H1 (cell line): Measurements from ENCODE around the gene SLC35G6. TPM values are rescaled to one million over a fixed set of nuclear protein-coding genes. Genes with fewer than 3 reads are reported as not detected.

Experiments
- CTCF ChIA-PET: fragments of 300-600 bp; sonication (Branson Sonifier 250); formaldehyde crosslinking; loops from one replicate; lab custom pipeline; 2021; ENCODE audit not compliant: partially characterized antibody; lab: Charles Lee
- POLR2A ChIA-PET: fragments of 300-600 bp; sonication (Branson Sonifier 250); formaldehyde crosslinking; loops from one replicate; lab custom pipeline; 2021; ENCODE audit warnings: inconsistent platforms; ENCODE audit not compliant: partially characterized antibody; lab: Charles Lee
- DNase-seq, 2 experiments: peaks; one replicate each; pipeline versions ENCODE4 v3.0.0 to v3.0.0-alpha.2; 2010 to 2022; ENCODE audit warnings: low spot score in 2 of 2, low read depth in 1 of 2, mixed read lengths in 1 of 2
- FAIRE-seq: peaks from 2 replicates; lab custom pipeline; 2011; peaks lifted over from hg19 to GRCh38; lab: Jason Lieb, UNC
- H2AFZ ChIP-seq: 2 replicates; pipeline ENCODE4 v1.8.1; 2012; ENCODE audit warnings: low read length, inconsistent platforms
- H2AK5ac ChIP-seq: 2 replicates; pipeline ENCODE4 v1.6.1; 2013; ENCODE audit warnings: low read depth, low read length
- H2BK120ac ChIP-seq: replicated peaks from 2 replicates; pipeline ENCODE3; 2013; ENCODE audit warnings: low read depth, low read length, inconsistent platforms
- H2BK12ac ChIP-seq: 2 replicates; pipeline ENCODE4 v1.6.1; 2013; ENCODE audit warnings: low read depth, low read length
- H2BK15ac ChIP-seq: 2 replicates; pipeline ENCODE4 v1.6.1; 2013; ENCODE audit warnings: low read length
- H2BK20ac ChIP-seq: 2 replicates; pipeline ENCODE4 v1.6.1; 2013; ENCODE audit warnings: low read length
- H2BK5ac ChIP-seq: 2 replicates; pipeline ENCODE4 v1.6.1; 2013; ENCODE audit warnings: low read depth, low read length
- H3K14ac ChIP-seq: 2 replicates; pipeline ENCODE4 v1.6.1; 2013; ENCODE audit warnings: inconsistent platforms; ENCODE audit not compliant: insufficient read length
- H3K18ac ChIP-seq: 2 replicates; pipeline ENCODE4 v1.6.1; 2013; ENCODE audit warnings: low read length; ENCODE audit errors: extremely low read depth
- H3K23ac ChIP-seq: 2 replicates; pipeline ENCODE4 v1.6.1; 2013; ENCODE audit warnings: inconsistent platforms; ENCODE audit not compliant: insufficient read length
- H3K23me2 ChIP-seq: 2 replicates; pipeline ENCODE4 v1.6.1; 2013; ENCODE audit warnings: low read depth, low read length
- H3K27ac ChIP-seq: 2 replicates; pipeline ENCODE4 v1.6.1; 2011; ENCODE audit warnings: low read depth, low read length, inconsistent platforms
- H3K27me3 ChIP-seq, 4 experiments: replicated peaks in 1 of 4; 1 replicate in 1 of 4; 2 replicates in 3 of 4; pipeline versions ENCODE4 v1.6.1 to v1.8.1; 2011 to 2013; ENCODE audit warnings: low read length in 3 of 4, mild to moderate bottlenecking in 3 of 4, inconsistent platforms in 2 of 4, mixed read lengths in 2 of 4, moderate library complexity in 1 of 4; ENCODE audit not compliant: control insufficient read depth in 3 of 4, insufficient read depth in 3 of 4; ENCODE audit errors: extremely low read depth in 1 of 4
- H3K36me3 ChIP-seq, 4 experiments: 2 replicates each; pipeline versions ENCODE4 v1.6.1 to v1.8.1; 2011 to 2013; ENCODE audit warnings: mild to moderate bottlenecking in 4 of 4, low read length in 3 of 4, moderate library complexity in 2 of 4, control low read depth in 1 of 4, inconsistent platforms in 1 of 4; ENCODE audit not compliant: insufficient read depth in 4 of 4, control insufficient read depth in 2 of 4
- H3K4ac ChIP-seq: replicated peaks from 2 replicates; pipeline ENCODE3; 2013; ENCODE audit warnings: low read length, low read depth, mixed read lengths, inconsistent platforms; ENCODE audit not compliant: insufficient read length
- H3K4me1 ChIP-seq, 4 experiments: replicated peaks in 1 of 4; 1 replicate in 1 of 4; 2 replicates in 3 of 4; pipeline versions ENCODE4 v1.6.1 to v1.8.1; 2011 to 2013; ENCODE audit warnings: low read length in 3 of 4, inconsistent platforms in 2 of 4, mixed read lengths in 1 of 4; ENCODE audit not compliant: insufficient read depth in 4 of 4, control insufficient read depth in 3 of 4
- H3K4me2 ChIP-seq, 2 experiments: 2 replicates each; pipeline versions ENCODE4 v1.6.1 to v1.8.1; 2011 to 2013; ENCODE audit warnings: low read depth in 2 of 2, low read length in 2 of 2, control low read depth in 1 of 2, inconsistent platforms in 1 of 2, mild to moderate bottlenecking in 1 of 2; ENCODE audit not compliant: insufficient read depth in 1 of 2
- H3K4me3 ChIP-seq, 4 experiments: fragments of 200-600, 300-600 bp in 1 of 4; sonication (generic), shearing (Covaris generic), sonication (Bioruptor Twin) in 1 of 4; 2 replicates each; pipeline versions ENCODE4 v1.5.1 to v1.8.1; 2011 to 2016; ENCODE audit warnings: low read length in 4 of 4, low read depth in 3 of 4, control low read depth in 2 of 4, inconsistent platforms in 2 of 4, mild to moderate bottlenecking in 2 of 4, mixed read lengths in 1 of 4, moderate library complexity in 1 of 4; ENCODE audit not compliant: insufficient read depth in 2 of 4; ENCODE audit errors: extremely low read depth in 1 of 4
- H3K56ac ChIP-seq: replicated peaks from 2 replicates; pipeline ENCODE3; 2013; ENCODE audit warnings: low read depth, mild to moderate bottlenecking, mixed read lengths, low read length, inconsistent platforms; ENCODE audit not compliant: insufficient read length
- H3K79me1 ChIP-seq: 2 replicates; pipeline ENCODE4 v1.6.1; 2013; ENCODE audit warnings: low read depth, low read length, control low read depth
- H3K79me2 ChIP-seq, 2 experiments: 2 replicates each; pipeline versions ENCODE4 v1.6.1 to v1.8.1; 2012 to 2013; ENCODE audit warnings: low read length in 2 of 2, mild to moderate bottlenecking in 2 of 2, inconsistent platforms in 1 of 2; ENCODE audit not compliant: insufficient read depth in 2 of 2, control insufficient read depth in 1 of 2
- H3K9ac ChIP-seq, 4 experiments: replicated peaks in 1 of 4; 1 replicate in 1 of 4; 2 replicates in 3 of 4; pipeline versions ENCODE4 v1.6.1 to v1.8.1; 2011 to 2013; ENCODE audit warnings: low read depth in 3 of 4, low read length in 3 of 4, control low read depth in 2 of 4, mild to moderate bottlenecking in 2 of 4, moderate library complexity in 2 of 4, inconsistent platforms in 1 of 4; ENCODE audit errors: extremely low read depth in 1 of 4
- H3K9me3 ChIP-seq, 2 experiments: 2 replicates each; pipeline versions ENCODE4 v1.6.1 to v1.8.1; 2012 to 2013; ENCODE audit warnings: mild to moderate bottlenecking in 2 of 2, moderate library complexity in 2 of 2, control low read depth in 1 of 2, inconsistent platforms in 1 of 2, low read depth in 1 of 2, low read length in 1 of 2, mixed read lengths in 1 of 2; ENCODE audit not compliant: insufficient read depth in 2 of 2
- H4K20me1 ChIP-seq, 2 experiments: replicated peaks in 1 of 2; 2 replicates each; pipeline versions ENCODE3 to v1.8.1; 2011 to 2013; ENCODE audit warnings: inconsistent platforms in 2 of 2, low read length in 2 of 2, mild to moderate bottlenecking in 1 of 2; ENCODE audit not compliant: insufficient read depth in 2 of 2, control insufficient read depth in 1 of 2
- H4K5ac ChIP-seq: 2 replicates; pipeline ENCODE4 v1.6.1; 2013; ENCODE audit warnings: low read length, low read depth, mixed read lengths, inconsistent platforms; ENCODE audit not compliant: insufficient read length
- H4K8ac ChIP-seq: 2 replicates; pipeline ENCODE4 v1.8.0; 2013; ENCODE audit warnings: mild to moderate bottlenecking, moderate library complexity, low read length, inconsistent platforms; ENCODE audit not compliant: insufficient read depth; ENCODE audit errors: extremely low read depth
- H4K91ac ChIP-seq: replicated peaks from 2 replicates; pipeline ENCODE3; 2013; ENCODE audit warnings: low read length, mixed read lengths, inconsistent platforms; ENCODE audit not compliant: insufficient read length
- ASH2L ChIP-seq: fragments of 200-600, 300-600 bp; sonication (generic); IDR thresholded peaks from one replicate; pipeline ENCODE4 v1.7.1; 2017; ENCODE audit warnings: low read length
- CBX5 ChIP-seq: fragments of 300-800, 300-1000 bp; sonication (generic); IDR thresholded peaks from 2 replicates; pipeline ENCODE4 v1.7.1; 2016; ENCODE audit warnings: antibody characterized with exemption, low read length, low read depth
- CBX8 ChIP-seq: fragments of 300-800, 300-1000 bp; sonication (generic); IDR thresholded peaks from 2 replicates; pipeline ENCODE4 v1.7.1; 2016; ENCODE audit warnings: low read depth, low read length, borderline replicate concordance
- EGR1 ChIP-seq: IDR thresholded peaks from 2 replicates; pipeline ENCODE4 v1.6.1; 2011; ENCODE audit warnings: low read depth, low read length, borderline replicate concordance
- FOSL1 ChIP-seq: IDR thresholded peaks from 2 replicates; pipeline ENCODE4 v1.6.1; 2011; ENCODE audit warnings: mild to moderate bottlenecking, low read depth, low read length, moderate library complexity; ENCODE audit not compliant: insufficient read depth
- MAFK ChIP-seq: IDR thresholded peaks from 2 replicates; pipeline ENCODE4 v1.6.1; 2012; ENCODE audit warnings: low read depth, mild to moderate bottlenecking, improper control_type of control experiment, low read length
- NANOG ChIP-seq: IDR thresholded peaks from 2 replicates; pipeline ENCODE4 v1.6.1; 2011; ENCODE audit warnings: low read length, low read depth, mild to moderate bottlenecking, inconsistent platforms; ENCODE audit not compliant: insufficient read depth, poor library complexity, severe bottlenecking
- NRF1 ChIP-seq: IDR thresholded peaks from 2 replicates; pipeline ENCODE4 v1.6.1; 2011; ENCODE audit warnings: mild to moderate bottlenecking, low read depth, low read length, improper control_type of control experiment
- RFX5 ChIP-seq: IDR thresholded peaks from 2 replicates; pipeline ENCODE4 v1.6.1; 2011; ENCODE audit warnings: low read depth, low read length, improper control_type of control experiment, borderline replicate concordance
- SAP30 ChIP-seq: fragments of 300-600 bp; sonication (generic); IDR thresholded peaks from 2 replicates; pipeline ENCODE4 v1.7.1; 2012; ENCODE audit warnings: low read length, moderate library complexity, mild to moderate bottlenecking, inconsistent platforms; ENCODE audit not compliant: insufficient read depth, insufficient replicate concordance
- SIN3A ChIP-seq, 2 experiments: IDR thresholded peaks in 1 of 2; conservative IDR thresholded peaks in 1 of 2; 2 replicates each; pipeline ENCODE4 v1.6.1; 2011 to 2012; ENCODE audit warnings: low read length in 2 of 2, improper control_type of control experiment in 1 of 2, low read depth in 1 of 2, mild to moderate bottlenecking in 1 of 2
- SIRT6 ChIP-seq: IDR thresholded peaks from one replicate; pipeline ENCODE4 v1.7.1; 2012; ENCODE audit warnings: low read length, inconsistent platforms
- SRF ChIP-seq: IDR thresholded peaks from 2 replicates; pipeline ENCODE4 v1.6.1; 2011; ENCODE audit warnings: mild to moderate bottlenecking, low read depth, low read length, moderate library complexity
- WGBS, 2 experiments: shearing (Covaris generic) in 1 of 2; methylation state at CpG; one replicate each; pipeline versions ENCODE4 v1.1.6 to v1.1.7; 2013 to 2015; ENCODE audit warnings: low lambda C conversion rate in 2 of 2, mixed read lengths in 2 of 2, inconsistent platforms in 1 of 2, low coverage in 1 of 2, missing lambda C conversion rate in 1 of 2; ENCODE audit not compliant: insufficient replicate concordance in 2 of 2, insufficient coverage in 1 of 2, insufficient read length in 1 of 2; ENCODE audit errors: extremely low coverage in 1 of 2, missing lambda C conversion rate in 1 of 2; 5-methylcytosine and 5-hydroxymethylcytosine counted together
- polyA plus RNA-seq, 7 experiments: library from polyadenylated mRNA; depleted of rRNA in 3 of 7; stranded (reverse) in 5 of 7; unstranded in 2 of 7; fragments of >200 nt in 5 of 7; fragments of 200-250 nt in 2 of 7; gene quantifications; 1 replicate in 5 of 7; 2 replicates in 1 of 7; 4 replicates in 1 of 7; pipeline versions ENCODE4 v1.2.1 to v1.2.3, GENCODE V29; 2011 to 2013; ENCODE audit warnings: missing spikeins in 2 of 7, mixed read lengths in 2 of 7
- total RNA-seq: library from RNA; stranded (reverse); fragmentation: NEBNext Ultra II Directional; extraction: Animal tissue kit (Norgen Biotek cat#: 25700); gene quantifications from 2 replicates; pipeline ENCODE4 v1.2.1, GENCODE V29; 2021
- TF ChIP-seq, protein P1 (sequence below): IDR thresholded peaks from 2 replicates; pipeline ENCODE4 v1.6.1; 2012; ENCODE audit warnings: inconsistent platforms

Gene SLC35G6
- total and polyA plus RNA-seq, 2 of the 8 experiments (the other 6 are each of a cell fraction or from before 2014, with no cell fraction given): 0.05 TPM; not detected in 1

- WGBS, 2 experiments: 89% methylated on average over 3 of the region's 3 CpGs; no CpG with 5 or more reads in 1 of the 2 experiments
- H3K27me3 ChIP-seq: no peaks in the 10 kb centered on the region
- no peak overlapping the region for H2AK5ac ChIP-seq
- H4K20me1 ChIP-seq: peaks cover 0 to 1% of the 10 kb centered on the region in 2 experiments
- H4K91ac ChIP-seq: no peak overlapping the region
- no peak overlapping the region for H2BK20ac ChIP-seq
- H4K8ac ChIP-seq: no peak overlapping the region
- no peaks in the 10 kb centered on the region; a peak in 1 of 4 replicates for H3K79me2 ChIP-seq
- no peak overlapping the region for H4K5ac ChIP-seq
- H3K79me1 ChIP-seq: peaks cover 2% of the 10 kb centered on the region
- FAIRE-seq (no peak), DNase-seq (no peak)
- no peaks in the 10 kb centered on the region for H3K4me1 ChIP-seq
- no peak overlapping the region for H3K4me3 ChIP-seq
- no peaks in the 10 kb centered on the region for H3K23me2 ChIP-seq
- H3K4me2 ChIP-seq: no peak overlapping the region
- H3K18ac ChIP-seq: no peak overlapping the region
- H2BK5ac ChIP-seq: no peak overlapping the region
- ChIA-PET CTCF (interaction anchor here (1.0 to 1.6 kb wide), 3 partner anchors 13 to 48 kb away, joined by 3 read pairs; no protein-coding TSS in a partner anchor), POLR2A (interaction anchor here (0.8 to 13.8 kb wide), 5 partner anchors 14 to 116 kb away, joined by 3 to 200 read pairs (median 4); partner anchors contain the start of genes POLR2A, SLC35G6 and ZBTB4)
- H3K36me3 ChIP-seq: peaks cover 0 to 3% (median under 1%) of the 10 kb centered on the region in 4 experiments; a peak in 3 of 8 replicates
- H2BK15ac ChIP-seq: no peak overlapping the region
- H2BK120ac ChIP-seq: no peak overlapping the region
- no peak overlapping the region for H3K56ac ChIP-seq
- H2AFZ ChIP-seq: no peak overlapping the region
- no peak overlapping the region for H3K23ac ChIP-seq
- H3K4ac ChIP-seq: no peak overlapping the region
- H3K9ac ChIP-seq: no peak overlapping the region
- H2BK12ac ChIP-seq: no peak overlapping the region
- no peak overlapping the region for H3K14ac ChIP-seq
- H3K9me3 ChIP-seq: no peaks in the 10 kb centered on the region
- H3K27ac ChIP-seq: no peak overlapping the region
- TF ChIP-seq CBX5 (no peak), SIRT6 (no peak), MAFK (no peak), NANOG (no peak), SRF (no peak), SIN3A (conservative IDR thresholded peaks at IDR 0.05 in 1 of 2, IDR thresholded peaks at IDR 0.05 in 1 of 2; ENCODE audit: low read depth in 1 of 2, low read length in 2 of 2) (no peak), CBX8 (no peak), SAP30 (no peak), EGR1 (no peak), ASH2L (no peak), NRF1 (no peak), RFX5 (no peak), FOSL1 (no peak)
- TF ChIP-seq, protein P1, sequence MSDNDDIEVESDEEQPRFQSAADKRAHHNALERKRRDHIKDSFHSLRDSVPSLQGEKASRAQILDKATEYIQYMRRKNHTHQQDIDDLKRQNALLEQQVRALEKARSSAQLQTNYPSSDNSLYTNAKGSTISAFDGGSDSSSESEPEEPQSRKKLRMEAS: no peak
Measured at GRCh38 chr17:7467498-7467897, 13.7 kb upstream of the SLC35G6 start.
